Peyer's patch (tissue), 4 donors: ENCODE data around the gene MUC2.

Source experiments
- CTCF ChIP-seq, 6 experiments: fragments of 450-650 bp in 4 of 6; fragments of 200-600 bp in 2 of 6; sonication (generic) in 1 of 6; IDR thresholded peaks; one replicate each; pipeline ENCODE4 v1.5.1; 2017 to 2019; ENCODE audit warnings: antibody characterized with exemption in 6 of 6, mild to moderate bottlenecking in 3 of 6, moderate library complexity in 1 of 6
- POLR2A ChIP-seq, 2 donors: fragments of 450-650 bp; IDR thresholded peaks; one replicate each; pipeline ENCODE4 v1.5.1; 2017; ENCODE audit warnings: antibody characterized with exemption in 2 of 2, mild to moderate bottlenecking in 2 of 2, moderate library complexity in 2 of 2

GRCh38 chr11:1049431-1049891 lies 25.2 kb upstream of the MUC2 start:
- TF ChIP-seq CTCF (IDR thresholded peaks at IDR 0.05) (no peak), POLR2A (IDR thresholded peaks at IDR 0.05) (no peak)
